AG20443 (cell line): ENCODE results near the gene GABBR1.

Source experiments
- DNase-seq: peaks from one replicate; pipeline ENCODE4 v3.0.0; 2012; ENCODE audit warnings: low spot score, mixed read lengths

The GABBR1 gene

DNA sequence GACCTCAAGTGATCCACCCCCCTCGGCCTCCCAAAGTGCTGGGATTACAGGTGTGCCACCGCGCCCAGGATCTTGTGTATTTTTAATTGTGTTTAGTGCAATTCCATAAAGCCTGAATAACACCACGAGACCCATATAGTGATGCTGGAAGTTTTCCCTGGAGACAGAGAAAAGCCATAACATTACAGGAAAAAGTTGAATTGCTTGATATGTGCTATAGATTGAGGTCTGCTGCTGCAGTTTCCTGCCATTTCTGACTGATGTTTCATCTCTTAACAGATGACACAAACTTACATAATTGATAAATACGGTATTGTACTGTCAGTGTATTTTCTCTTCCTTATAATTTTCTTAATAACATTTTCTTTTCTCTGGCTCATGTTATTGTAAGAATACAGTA is 66.1 kb downstream of the GABBR1 start:
- no peak for DNase-seq

DNA sequence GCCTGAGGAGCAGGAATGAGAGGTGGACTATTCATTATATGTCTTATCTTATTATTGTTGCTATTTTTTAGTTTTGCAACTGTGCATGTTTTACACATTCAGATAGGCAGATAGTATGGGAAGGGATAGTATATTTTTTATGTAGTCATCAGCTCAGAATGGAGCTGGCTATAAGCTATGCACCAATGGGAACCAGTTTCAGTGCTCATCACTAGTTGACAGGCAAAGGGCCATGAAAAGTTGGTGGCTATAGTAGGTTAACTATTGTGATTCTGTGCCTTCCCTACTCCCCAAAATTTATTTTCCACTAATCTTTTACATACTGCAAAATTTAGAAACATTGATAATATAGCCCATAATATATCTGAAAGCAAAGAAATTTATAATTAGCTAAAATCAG is 68.1 kb downstream of the GABBR1 start:
- no peak for DNase-seq

DNA sequence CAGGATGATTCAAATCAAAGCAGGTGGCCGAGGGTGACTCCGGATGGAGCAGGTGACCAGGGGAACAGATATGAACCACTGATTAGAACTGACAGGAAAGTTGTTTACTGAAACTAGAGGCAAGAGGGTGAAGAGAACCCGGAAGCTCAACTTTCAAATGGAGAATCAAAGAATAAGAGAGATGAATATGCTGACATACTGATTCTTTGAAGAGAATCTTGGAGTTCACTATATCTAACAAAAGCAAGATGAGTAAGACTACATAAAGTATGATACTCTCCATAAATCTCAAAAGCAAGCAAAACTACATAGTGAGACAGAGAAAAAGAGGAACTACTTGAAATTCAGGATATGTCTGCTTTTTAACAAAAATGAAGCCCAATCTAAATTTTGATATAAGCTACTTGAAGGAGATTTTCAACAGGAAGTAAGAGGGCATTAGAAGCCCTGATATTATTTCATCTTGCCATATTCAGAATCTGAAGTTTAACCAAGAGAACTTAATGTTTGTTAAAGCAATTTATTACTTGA is 69.5 kb downstream of the GABBR1 start:
- no peak for DNase-seq

DNA sequence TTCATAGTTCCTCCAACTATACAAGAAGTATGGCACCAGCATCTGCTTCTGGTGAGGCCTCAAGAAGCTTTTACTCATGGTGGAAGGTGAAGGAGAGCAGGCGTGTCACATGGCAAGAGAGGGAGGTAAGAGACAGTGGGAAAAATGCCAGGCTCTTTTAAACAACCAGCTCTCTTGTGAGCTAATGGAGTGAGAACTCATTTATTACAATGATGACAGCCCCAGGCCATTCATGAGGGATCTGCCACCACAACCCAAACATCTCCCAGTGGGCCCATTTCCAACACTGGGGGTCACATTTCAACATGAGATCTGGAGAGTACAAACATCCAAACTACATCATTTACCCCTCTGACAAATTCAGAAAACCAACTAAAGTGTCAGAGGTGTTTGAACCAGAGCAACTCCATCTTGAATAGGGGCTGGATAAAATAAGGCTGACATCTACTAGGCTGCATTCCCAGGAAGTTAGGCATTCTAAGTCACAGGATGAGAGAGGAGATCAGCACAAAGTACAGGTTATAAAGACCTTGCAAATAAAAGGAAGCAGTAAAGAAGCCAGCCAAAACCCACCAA is 71.3 kb downstream of the GABBR1 start:
- no peak for DNase-seq

DNA sequence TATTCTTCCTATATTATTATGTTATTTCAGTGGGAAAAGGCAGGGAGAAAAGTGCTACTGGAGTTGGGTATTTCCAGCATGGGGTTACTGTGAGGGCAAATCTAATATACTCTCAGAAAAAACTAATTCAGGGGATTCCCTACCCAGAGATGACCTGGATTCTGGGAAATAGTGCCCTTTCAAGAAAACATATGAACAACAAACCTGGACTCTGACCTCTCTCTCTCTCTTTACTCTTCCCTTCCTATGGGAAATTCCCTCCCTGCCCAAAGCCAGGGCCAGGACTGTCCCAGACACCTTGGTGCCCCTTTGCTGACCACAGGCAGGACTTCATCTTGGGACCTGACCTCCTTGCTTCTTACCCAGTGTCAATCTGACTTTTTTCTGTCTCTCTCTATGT is 71.9 kb downstream of the GABBR1 start:
- DNase-seq: no peak

DNA sequence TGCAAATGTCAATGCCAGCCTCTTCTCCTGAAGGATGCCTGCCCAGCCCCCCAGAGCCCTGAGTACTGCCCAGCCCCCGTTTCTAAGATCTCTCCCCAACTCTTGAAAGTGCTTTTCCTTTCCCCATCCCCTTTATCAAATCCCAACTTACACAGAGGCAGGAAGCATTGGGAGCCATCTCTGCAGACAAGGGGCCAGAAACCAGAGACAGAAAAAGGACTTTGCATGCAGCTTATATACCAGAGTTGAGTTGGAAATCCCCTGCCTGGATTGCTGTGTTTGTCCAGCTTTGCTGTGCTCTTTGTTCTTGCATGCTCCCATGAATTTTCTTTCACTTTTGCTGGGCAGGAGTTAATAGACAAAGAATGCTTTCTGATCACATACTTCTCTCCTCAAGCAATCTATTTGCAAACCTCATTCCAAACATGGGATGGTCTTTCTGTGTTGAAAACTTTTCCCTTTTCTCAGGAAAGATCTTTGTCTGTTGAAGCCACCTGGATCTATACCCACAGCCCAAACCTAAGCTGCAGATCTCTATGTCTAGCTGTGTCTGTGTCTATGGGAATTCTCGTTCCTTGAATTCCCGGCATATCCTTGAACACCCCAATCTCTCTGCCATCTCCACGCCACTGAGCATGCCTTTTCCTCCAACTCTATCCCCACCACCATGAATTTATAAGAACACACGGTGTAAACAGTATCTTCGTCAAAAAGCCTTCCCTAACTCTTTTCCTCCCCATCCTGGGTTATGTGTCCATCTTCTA is 73.3 kb downstream of the GABBR1 start, which contains the start of gene UBD:
Gene UBD (minus strand): TSS at position 209 of the 764 bp plus-strand sequence. CDS start 31 bp downstream, at position 178.
- DNase-seq: no peak

DNA sequence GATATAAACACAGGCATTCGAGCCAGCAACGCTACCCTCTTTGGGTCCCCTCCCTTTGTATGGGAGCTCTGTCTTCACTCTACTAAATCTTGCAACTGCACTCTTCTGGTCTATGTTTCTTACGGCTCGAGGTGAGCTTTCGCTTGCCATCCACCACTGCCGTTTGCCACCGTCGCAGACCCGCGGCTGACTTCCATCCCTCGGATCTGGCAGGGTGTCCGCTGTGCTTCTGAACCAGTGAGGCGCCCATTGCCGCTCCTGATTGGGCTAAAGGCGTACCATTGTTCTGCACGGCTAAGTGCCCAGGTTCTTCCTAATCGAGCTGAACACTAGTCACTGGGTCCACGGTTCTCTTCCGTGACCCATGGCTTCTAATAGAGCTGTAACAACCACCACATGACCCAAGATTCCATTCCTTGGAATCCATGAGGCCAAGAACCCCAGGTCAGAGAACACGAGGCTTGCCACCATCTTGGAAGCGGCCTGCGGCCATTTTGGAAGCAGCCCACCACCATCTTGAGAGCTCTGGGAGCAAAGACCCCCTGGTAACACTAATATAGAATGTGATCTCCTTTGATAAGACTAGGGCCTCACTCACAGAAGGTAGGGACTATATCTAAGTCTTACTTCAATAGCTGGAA is 74.4 kb downstream of the GABBR1 start:
- DNase-seq: no peak

DNA sequence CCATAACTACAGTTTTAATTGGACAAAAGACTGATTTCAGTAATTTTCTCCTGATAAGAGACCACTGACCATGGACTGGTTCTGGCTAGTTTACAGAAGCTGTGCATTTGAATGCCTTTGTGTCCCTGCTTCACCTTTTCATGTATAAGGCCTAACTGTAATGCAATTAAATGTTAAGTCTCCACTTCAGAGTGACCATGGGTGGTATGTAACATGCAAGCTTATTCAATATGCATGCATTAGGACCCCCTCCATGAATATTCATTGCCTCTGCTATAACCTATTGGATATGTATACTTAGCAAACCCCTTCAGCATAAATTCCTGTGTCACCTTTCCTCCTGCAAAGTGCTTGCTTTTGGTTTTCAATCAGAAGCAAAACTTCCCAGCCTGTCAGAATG is 75.7 kb downstream of the GABBR1 start:
- no peak for DNase-seq

DNA sequence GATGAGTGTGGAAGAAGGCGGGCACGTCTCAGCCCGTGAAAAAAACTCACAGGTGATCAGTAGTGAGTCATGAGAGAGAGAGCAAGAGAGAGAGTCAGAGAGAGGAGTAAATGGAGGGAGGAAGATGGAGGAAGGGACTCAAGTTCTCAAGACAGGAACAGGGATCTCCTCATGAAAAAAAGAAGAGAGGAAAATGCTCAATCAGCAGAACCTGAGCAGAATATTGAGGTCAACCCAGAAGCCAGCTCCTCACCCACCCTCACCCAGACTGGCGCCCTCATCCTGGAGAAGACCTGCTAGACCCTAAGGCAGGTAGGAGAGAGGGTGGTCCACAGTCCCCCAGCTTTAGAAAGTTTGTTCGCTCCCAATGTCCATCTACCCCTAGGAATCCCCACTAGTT is 78.2 kb downstream of the GABBR1 start:
- DNase-seq: no peak

DNA sequence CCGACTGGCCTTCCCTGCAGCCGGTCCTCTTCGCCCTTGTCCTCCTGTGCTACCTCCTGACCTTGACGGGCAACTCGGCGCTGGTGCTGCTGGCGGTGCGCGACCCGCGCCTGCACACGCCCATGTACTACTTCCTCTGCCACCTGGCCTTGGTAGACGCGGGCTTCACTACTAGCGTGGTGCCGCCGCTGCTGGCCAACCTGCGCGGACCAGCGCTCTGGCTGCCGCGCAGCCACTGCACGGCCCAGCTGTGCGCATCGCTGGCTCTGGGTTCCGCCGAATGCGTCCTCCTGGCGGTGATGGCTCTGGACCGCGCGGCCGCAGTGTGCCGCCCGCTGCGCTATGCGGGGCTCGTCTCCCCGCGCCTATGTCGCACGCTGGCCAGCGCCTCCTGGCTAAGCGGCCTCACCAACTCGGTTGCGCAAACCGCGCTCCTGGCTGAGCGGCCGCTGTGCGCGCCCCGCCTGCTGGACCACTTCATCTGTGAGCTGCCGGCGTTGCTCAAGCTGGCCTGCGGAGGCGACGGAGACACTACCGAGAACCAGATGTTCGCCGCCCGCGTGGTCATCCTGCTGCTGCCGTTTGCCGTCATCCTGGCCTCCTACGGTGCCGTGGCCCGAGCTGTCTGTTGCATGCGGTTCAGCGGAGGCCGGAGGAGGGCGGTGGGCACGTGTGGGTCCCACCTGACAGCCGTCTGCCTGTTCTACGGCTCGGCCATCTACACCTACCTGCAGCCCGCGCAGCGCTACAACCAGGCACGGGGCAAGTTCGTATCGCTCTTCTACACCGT is 79.5 kb downstream of the GABBR1 start:
- DNase-seq: peak; percentile 88

DNA sequence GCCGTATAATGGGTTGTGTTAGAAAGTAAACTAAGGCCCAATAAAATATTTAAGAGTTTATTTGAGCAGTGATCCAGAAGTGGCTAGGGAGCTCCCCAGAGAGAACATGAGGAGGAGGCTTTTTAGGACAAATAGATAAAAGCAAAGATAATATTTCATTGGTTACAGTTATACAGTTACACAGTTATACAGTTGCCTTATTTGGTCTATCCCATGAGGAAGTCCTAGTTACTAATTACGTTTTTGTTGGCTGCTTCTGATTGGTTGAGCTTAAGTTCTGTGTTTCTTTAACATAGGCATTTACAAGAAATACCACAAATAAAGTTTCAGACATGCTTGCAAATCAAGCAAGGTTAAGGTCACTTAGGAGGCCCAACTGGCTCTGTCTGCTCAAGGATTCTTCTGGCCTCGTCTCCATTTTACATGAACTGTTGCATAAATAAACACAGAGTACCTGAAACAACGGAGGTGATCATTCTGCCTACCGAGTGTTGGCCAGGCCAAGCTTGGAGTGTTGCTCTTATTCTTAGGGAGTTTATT is 80.4 kb downstream of the GABBR1 start:
- peak; percentile 63 for DNase-seq

DNA sequence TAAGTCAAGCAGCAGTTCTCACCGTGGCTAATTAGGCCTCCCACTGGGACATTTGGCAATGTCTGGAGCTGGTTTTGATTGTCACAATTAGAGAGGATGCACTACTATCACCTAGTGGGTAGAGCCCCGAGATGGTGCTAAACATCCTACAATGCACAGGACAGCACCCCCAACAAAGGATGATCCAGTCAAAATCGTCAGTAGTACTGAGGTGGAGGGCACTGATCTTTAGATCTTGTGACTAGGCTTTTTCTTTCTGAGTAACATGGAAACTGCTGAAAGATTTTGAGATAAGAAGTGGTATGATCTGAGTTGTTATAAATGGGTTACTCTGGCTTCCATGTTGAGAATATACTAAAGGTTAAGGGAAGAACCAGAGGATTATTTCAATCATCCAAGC is 85.4 kb downstream of the GABBR1 start:
- DNase-seq: no peak

DNA sequence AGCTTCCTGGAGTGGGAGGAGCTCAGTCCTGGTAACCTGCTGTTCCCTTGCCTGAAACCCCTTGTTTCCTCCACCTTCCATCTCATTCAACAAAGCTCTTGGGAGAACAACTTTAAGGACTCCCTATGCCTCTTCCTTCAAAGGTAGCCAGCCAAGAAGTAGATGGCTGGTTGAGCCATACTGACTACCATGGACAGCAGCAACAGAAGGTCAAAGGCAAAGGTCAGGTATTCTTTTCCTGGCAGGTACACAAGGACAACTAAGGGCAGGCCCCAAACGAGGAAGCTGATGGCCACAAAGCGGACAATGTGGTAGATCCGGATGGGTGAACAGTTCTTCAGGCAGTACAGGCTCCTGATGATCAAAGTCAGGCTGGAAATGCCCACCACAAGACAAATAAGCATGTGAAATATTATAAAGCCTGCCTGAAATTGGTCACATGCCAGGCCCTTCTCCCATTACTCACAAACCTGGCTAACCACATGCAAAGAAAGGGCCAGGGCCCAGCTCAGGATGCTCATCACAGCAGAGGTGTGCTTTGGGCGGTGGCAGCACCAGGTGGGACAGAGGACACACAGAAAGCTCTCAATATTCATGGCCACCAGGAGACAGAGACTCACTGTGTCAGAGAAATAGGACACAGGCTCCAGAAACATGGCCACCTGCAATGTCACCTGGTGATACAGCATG is 95.1 kb downstream of the GABBR1 start:
- DNase-seq: no peak

DNA sequence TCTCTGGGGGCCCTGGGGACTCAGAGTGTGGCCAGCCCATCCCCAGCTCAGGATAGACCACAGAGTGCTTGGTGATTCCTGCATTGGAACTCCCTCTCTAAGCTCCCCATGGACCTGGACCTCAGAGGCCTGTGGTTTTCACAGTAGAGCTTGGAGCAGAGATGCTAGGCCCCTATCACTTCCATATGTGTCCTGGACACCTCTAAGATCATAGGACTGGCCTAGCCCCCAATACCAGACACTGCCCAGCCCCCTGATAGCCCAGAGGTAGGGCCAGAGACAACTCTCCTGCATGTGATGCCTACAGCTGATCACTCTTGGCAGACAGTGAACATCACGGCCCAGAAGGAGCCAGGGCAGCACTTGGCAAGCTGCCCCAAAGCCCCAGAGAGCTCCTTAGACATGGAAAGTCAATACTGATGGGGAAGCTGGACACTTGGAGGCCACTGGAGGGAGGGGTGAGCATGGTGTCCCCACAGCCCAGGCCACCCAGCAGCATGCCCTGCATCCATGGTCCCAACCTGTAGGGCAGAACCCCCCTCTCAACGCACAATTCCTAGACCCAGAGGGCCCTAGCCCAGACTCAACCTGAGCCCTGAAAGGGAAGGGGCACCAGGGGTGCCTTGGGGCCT is 100.5 kb downstream of the GABBR1 start:
- no peak for DNase-seq

DNA sequence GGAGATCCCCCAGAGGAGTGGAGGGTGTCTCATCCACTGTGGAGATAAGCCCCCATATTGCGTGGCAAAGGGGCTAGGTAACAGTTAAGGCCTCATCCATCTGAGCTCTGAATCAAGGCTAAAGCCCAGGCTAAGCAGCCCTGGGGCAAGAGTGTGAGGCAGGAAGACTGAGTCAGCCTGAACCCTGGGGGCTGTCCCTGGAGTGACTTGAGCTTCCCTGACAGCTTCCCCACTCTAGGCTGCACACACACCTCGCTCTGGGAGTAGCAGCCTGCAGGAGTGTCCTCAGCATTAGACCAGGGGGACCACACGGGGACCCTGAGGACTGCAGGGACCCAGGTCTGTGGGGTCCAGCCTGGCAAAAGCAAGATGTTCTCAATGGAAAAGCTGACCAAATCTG is 101.3 kb downstream of the GABBR1 start:
- DNase-seq: no peak

DNA sequence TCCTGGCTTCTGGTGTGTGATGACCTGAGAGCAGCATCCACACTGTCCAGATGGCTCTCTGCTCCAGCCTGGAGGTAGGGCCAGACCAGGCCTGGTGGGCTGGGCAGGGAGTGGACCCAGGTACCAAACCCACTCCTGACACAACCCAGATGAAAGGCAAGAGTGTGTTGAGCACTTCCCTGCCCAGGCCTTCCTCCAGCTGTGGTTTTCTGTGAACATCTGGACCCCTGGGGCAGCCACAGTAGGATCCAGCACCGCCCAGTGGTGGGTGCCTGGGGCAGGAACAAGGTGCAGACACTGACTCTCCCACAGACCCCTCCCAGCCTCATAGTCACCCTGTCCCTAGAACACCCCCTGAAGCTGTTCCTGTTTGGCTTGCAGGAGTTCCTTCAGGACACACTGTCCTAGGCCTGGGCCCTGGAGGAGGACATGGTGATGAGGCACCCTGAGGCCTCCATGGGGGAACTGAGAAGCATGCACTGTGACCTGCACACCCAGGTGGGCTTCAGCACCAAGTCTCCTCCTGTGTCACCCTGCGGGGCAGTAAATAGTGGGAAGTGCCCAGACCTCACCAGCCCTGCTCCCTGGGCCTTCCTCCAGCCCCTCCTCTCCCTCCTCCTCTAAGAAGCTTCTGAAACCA is 102.2 kb downstream of the GABBR1 start:
- no peak for DNase-seq

DNA sequence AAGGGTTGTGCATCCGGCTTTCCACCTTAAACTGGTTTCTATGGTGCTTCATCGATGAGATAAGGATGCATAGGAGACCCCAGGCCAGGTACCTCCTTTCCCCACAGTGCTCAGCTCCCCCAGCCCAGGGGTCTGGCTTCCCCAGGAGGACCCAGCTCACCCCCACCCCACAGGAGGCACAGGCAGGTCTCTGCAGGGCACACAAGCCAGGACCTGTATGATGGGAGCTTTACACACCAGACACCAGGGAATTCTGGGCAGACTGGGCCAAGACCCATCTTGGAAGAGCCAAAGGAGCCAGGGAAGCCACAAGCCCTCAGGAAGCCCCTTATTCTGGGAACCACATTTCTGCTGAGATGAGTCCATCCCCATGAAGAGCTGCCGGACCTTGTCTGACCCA is 103.0 kb downstream of the GABBR1 start:
- no peak for DNase-seq

DNA sequence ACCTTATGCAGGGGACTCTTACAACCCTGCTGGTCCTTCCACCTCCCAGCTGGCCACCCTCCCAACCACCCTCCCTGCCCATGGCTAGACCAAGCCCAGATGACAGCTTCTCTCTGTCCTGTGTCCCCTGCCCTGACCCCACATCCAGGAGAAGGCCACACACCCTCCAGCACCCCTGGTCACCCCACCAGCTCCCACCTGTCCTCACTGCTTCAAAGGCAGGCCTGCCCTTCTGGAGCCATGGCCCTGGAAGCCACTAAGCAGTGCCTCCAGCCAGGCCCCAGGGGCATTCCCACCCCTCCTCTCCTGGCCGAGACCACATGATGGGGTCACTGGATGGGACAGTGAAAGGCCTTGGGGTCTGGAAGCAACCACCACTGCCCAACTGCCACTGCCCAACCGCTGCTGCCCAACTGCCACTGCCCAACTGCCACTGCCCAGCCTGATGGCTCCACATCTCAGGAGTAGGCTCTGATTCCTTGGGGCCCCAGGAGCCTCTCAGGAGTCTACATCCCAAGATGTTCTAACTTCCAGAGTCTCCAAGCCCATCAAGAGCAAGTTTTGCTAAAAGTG is 103.9 kb downstream of the GABBR1 start:
- DNase-seq: no peak

DNA sequence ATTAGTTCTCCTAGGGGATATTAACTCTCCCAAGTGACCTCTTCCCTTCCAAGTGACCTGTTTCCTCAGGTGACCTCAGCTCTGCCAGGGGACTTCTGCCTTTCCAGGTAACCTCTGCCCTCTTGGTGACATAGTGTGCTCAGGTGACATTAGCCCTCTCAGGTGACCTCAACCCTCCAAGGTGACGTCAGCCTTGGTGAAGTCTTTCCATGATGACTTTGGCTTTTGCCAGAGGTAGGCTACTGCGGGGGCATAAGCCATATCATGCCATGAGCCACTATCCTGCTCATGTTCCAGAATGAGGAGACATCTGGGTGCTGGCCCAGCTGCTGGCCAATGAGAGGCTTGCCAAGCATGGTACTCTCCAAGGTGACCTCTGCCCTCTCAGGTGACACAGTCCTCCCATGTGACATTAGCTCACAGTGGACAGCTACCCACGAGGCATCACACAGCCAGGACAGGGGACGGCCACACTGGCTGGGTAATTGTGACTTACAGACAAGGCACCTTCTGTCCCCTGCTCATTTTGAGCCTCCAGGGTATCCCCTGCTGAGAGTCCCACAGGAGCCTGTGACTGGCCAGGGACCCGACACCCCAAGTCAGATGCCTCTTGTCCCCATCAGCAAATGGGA is 104.6 kb downstream of the GABBR1 start:
- DNase-seq: no peak

DNA sequence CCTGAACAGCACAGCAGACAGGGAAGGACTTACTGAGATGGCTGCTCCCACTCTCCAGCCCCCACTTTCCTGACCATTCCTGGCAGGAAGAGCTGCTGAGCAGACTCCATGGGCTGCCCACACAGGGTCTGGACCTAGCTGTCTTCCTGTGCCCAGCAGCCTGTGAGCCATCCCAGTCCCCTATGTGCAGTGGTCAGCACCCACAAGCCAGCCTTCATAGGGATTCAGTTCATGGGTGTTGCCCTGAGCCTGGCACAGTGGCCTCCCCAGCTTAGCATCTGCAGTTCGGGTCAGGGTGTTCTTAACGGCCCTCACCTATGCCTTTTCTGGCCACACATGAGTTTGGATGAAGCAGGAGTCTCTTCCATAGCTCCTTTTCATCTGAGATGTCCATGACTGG is 105.4 kb downstream of the GABBR1 start:
- no peak for DNase-seq
